HepG2 (cell line): Measurements from ENCODE around the gene SLC25A33. TPM values are rescaled to one million over a fixed set of nuclear protein-coding genes. Genes with fewer than 3 reads are reported as not detected.

Experiments used
- ARHGAP35 ChIP-seq: sonication (generic); formaldehyde crosslinking; IDR thresholded peaks from 2 replicates; pipeline ENCODE4 v1.9.0; 2022; ENCODE audit warnings: mild to moderate bottlenecking, inconsistent platforms, moderate library complexity, missing genetic modification reagents, borderline replicate concordance
- EZH2 ChIP-seq: conservative IDR thresholded peaks from 2 replicates; pipeline ENCODE4 v1.6.1; 2012; ENCODE audit warnings: mild to moderate bottlenecking, low read depth, low read length, moderate library complexity
- MAFK ChIP-seq, 2 experiments: IDR thresholded peaks in 1 of 2; conservative IDR thresholded peaks in 1 of 2; 2 replicates each; pipeline ENCODE4 v1.6.1; 2011; ENCODE audit warnings: improper control_type of control experiment in 2 of 2, low read length in 2 of 2
- SMARCE1 ChIP-seq: fragments of 450-650 bp; IDR thresholded peaks from 2 replicates; pipeline ENCODE4 v1.6.1; 2017; ENCODE audit warnings: borderline replicate concordance
- SP140L ChIP-seq: sonication (generic); formaldehyde crosslinking; IDR thresholded peaks from 2 replicates; pipeline ENCODE4 v1.4.0; 2020; ENCODE audit warnings: missing genetic modification reagents, borderline replicate concordance
- ZNF138 ChIP-seq: sonication (generic); formaldehyde crosslinking; IDR thresholded peaks from 2 replicates; pipeline ENCODE4 v1.5.0; 2020; ENCODE audit warnings: mild to moderate bottlenecking, low read depth, missing genetic modification reagents
- ZNF432 ChIP-seq: sonication (generic); formaldehyde crosslinking; IDR thresholded peaks from 2 replicates; pipeline ENCODE4 v1.5.0; 2020; ENCODE audit warnings: missing genetic modification reagents, mild to moderate bottlenecking, borderline replicate concordance
- ZNF564 ChIP-seq: sonication (generic); formaldehyde crosslinking; IDR thresholded peaks from 2 replicates; pipeline ENCODE4 v1.8.1; 2023; ENCODE audit warnings: mild to moderate bottlenecking, missing genetic modification reagents
- ZNF841 ChIP-seq: sonication (generic); formaldehyde crosslinking; IDR thresholded peaks from 2 replicates; pipeline ENCODE4 v1.8.1; 2023; ENCODE audit warnings: missing genetic modification reagents, borderline replicate concordance
- polyA plus RNA-seq, 8 experiments: library from polyadenylated mRNA; depleted of rRNA in 3 of 8; stranded (reverse) in 7 of 8; unstranded in 1 of 8; fragments of >200 nt; fragmentation: Illumina TruSeq in 4 of 8; extraction: Trizol in 4 of 8; gene quantifications; 2 replicates each; pipeline versions ENCODE4 v1.2.1 to v1.2.3, GENCODE V29; 2011 to 2016; ENCODE audit warnings: low read depth in 4 of 8, missing spikeins in 1 of 8, mixed read lengths in 1 of 8; ENCODE audit not compliant: insufficient read depth in 1 of 8
- total RNA-seq, 5 experiments: library from RNA; depleted of rRNA; stranded (reverse); fragments of >200 nt; fragmentation: Illumina TruSeq; extraction: Trizol; gene quantifications; 2 replicates each; pipeline ENCODE4 v1.2.3, GENCODE V29; 2016; ENCODE audit warnings: low read depth in 1 of 5
- TF ChIP-seq, protein P1 (sequence below): sonication (generic); formaldehyde crosslinking; IDR thresholded peaks from 2 replicates; pipeline ENCODE4; 2020; ENCODE audit warnings: missing genetic modification reagents, mild to moderate bottlenecking, borderline replicate concordance
- TF ChIP-seq, protein P2 (sequence below): IDR thresholded peaks from 2 replicates; pipeline ENCODE4 v1.6.1; 2016
- TF ChIP-seq, protein P3 (sequence below): sonication (generic); formaldehyde crosslinking; IDR thresholded peaks from 2 replicates; pipeline ENCODE4 v1.4.0; 2020; ENCODE audit warnings: missing genetic modification reagents
- TF ChIP-seq, protein P4 (sequence below): sonication (generic); formaldehyde crosslinking; IDR thresholded peaks from 2 replicates; pipeline ENCODE4 v1.5.1; 2020; ENCODE audit warnings: missing genetic modification reagents, mild to moderate bottlenecking, borderline replicate concordance
- TF ChIP-seq, protein P5 (sequence below): sonication (generic); formaldehyde crosslinking; conservative IDR thresholded peaks from 2 replicates; pipeline ENCODE4 v1.8.0; 2022; ENCODE audit warnings: low read depth, missing genetic modification reagents
- TF ChIP-seq, protein P6 (sequence below): sonication (generic); formaldehyde crosslinking; conservative IDR thresholded peaks from 2 replicates; pipeline ENCODE4 v1.8.0; 2022; ENCODE audit warnings: mild to moderate bottlenecking, moderate library complexity, missing genetic modification reagents

SLC25A33 gene
- total and polyA plus RNA-seq, 2 of the 13 experiments (the other 11 are each of a cell fraction or from before 2014, with no cell fraction given), result 15.4 to 50.3 TPM

DNA sequence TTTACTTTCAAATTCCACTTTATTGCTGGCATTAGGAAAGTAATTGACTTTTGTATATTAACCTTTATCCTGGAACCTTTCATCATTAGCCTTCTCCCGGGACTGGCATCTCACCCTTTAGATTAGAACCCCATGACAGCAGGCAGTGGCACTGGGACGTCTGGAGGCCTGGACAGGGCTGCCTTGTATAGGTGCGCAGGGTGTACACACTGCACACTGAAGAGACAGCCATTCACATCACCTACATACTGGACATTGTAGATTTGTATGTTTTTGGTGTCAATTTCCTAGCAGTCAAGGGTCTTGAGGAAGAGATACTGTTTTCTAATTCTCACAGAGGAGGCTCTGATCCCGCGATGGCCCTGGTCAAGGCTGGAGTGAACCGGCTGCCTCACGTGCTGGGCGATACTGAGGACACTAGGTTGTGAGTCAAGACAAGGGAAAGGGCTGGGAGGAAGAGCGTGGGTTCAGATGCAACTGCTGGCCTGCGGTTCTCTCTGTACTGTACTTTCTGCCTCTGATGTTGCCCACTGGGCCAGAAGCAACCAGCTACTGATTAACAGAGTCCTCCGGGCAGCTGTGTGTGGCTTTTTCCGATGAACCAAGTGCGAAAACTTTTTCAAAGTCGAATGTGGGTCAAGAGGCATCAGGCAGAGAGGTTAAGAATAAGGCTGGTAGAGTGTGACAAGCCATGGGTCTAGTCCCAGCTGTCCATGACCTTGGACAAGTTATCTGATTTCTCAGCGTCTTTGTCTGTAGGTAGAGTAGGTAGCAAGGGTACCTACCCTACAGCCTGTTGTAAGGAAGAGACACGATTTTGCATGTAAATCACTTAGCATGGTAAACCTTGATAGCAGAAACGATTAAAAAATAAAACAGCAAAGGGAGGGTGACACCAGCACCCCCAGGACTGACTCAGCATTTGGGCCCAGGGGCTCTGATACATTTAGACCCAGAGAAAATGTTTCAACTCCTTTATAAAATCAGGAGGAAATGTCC lies 38.2 kb upstream of the SLC25A33 start (continued):
- TF ChIP-seq, protein P1, sequence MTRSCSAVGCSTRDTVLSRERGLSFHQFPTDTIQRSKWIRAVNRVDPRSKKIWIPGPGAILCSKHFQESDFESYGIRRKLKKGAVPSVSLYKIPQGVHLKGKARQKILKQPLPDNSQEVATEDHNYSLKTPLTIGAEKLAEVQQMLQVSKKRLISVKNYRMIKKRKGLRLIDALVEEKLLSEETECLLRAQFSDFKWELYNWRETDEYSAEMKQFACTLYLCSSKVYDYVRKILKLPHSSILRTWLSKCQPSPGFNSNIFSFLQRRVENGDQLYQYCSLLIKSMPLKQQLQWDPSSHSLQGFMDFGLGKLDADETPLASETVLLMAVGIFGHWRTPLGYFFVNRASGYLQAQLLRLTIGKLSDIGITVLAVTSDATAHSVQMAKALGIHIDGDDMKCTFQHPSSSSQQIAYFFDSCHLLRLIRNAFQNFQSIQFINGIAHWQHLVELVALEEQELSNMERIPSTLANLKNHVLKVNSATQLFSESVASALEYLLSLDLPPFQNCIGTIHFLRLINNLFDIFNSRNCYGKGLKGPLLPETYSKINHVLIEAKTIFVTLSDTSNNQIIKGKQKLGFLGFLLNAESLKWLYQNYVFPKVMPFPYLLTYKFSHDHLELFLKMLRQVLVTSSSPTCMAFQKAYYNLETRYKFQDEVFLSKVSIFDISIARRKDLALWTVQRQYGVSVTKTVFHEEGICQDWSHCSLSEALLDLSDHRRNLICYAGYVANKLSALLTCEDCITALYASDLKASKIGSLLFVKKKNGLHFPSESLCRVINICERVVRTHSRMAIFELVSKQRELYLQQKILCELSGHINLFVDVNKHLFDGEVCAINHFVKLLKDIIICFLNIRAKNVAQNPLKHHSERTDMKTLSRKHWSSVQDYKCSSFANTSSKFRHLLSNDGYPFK (CRISPR knock-in tag), result no peak
- TF ChIP-seq SP140L (CRISPR knock-in tag) (no peak), EZH2 (no peak), MAFK (conservative IDR thresholded peaks at IDR 0.05 in 1 of 2, IDR thresholded peaks at IDR 0.05 in 1 of 2; ENCODE audit: low read length in 2 of 2) (no peak), ZNF432 (CRISPR knock-in tag) (no peak), ZNF841 (no peak), ARHGAP35 (CRISPR knock-in tag) (no peak), ZNF138 (CRISPR knock-in tag) (no peak), ZNF564 (CRISPR knock-in tag) (no peak), SMARCE1 (no peak)
- TF ChIP-seq, protein P2, sequence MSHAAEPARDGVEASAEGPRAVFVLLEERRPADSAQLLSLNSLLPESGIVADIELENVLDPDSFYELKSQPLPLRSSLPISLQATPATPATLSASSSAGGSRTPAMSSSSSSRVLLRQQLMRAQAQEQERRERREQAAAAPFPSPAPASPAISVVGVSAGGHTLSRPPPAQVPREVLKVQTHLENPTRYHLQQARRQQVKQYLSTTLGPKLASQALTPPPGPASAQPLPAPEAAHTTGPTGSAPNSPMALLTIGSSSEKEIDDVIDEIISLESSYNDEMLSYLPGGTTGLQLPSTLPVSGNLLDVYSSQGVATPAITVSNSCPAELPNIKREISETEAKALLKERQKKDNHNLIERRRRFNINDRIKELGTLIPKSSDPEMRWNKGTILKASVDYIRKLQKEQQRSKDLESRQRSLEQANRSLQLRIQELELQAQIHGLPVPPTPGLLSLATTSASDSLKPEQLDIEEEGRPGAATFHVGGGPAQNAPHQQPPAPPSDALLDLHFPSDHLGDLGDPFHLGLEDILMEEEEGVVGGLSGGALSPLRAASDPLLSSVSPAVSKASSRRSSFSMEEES (CRISPR knock-in tag), result peak; percentile 70
- TF ChIP-seq, protein P3, sequence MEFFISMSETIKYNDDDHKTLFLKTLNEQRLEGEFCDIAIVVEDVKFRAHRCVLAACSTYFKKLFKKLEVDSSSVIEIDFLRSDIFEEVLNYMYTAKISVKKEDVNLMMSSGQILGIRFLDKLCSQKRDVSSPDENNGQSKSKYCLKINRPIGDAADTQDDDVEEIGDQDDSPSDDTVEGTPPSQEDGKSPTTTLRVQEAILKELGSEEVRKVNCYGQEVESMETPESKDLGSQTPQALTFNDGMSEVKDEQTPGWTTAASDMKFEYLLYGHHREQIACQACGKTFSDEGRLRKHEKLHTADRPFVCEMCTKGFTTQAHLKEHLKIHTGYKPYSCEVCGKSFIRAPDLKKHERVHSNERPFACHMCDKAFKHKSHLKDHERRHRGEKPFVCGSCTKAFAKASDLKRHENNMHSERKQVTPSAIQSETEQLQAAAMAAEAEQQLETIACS, result 0 out of 2 replicates have a peak, but pooled peaks have one; percentile 21
- TF ChIP-seq, protein P4, sequence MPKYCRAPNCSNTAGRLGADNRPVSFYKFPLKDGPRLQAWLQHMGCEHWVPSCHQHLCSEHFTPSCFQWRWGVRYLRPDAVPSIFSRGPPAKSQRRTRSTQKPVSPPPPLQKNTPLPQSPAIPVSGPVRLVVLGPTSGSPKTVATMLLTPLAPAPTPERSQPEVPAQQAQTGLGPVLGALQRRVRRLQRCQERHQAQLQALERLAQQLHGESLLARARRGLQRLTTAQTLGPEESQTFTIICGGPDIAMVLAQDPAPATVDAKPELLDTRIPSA (CRISPR knock-in tag), result no peak
- TF ChIP-seq, protein P5, sequence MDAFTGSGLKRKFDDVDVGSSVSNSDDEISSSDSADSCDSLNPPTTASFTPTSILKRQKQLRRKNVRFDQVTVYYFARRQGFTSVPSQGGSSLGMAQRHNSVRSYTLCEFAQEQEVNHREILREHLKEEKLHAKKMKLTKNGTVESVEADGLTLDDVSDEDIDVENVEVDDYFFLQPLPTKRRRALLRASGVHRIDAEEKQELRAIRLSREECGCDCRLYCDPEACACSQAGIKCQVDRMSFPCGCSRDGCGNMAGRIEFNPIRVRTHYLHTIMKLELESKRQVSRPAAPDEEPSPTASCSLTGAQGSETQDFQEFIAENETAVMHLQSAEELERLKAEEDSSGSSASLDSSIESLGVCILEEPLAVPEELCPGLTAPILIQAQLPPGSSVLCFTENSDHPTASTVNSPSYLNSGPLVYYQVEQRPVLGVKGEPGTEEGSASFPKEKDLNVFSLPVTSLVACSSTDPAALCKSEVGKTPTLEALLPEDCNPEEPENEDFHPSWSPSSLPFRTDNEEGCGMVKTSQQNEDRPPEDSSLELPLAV, result no peak
- TF ChIP-seq, protein P6, sequence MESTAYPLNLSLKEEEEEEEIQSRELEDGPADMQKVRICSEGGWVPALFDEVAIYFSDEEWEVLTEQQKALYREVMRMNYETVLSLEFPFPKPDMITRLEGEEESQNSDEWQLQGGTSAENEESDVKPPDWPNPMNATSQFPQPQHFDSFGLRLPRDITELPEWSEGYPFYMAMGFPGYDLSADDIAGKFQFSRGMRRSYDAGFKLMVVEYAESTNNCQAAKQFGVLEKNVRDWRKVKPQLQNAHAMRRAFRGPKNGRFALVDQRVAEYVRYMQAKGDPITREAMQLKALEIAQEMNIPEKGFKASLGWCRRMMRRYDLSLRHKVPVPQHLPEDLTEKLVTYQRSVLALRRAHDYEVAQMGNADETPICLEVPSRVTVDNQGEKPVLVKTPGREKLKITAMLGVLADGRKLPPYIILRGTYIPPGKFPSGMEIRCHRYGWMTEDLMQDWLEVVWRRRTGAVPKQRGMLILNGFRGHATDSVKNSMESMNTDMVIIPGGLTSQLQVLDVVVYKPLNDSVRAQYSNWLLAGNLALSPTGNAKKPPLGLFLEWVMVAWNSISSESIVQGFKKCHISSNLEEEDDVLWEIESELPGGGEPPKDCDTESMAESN (CRISPR knock-in tag), result no peak
